Right ventricle myocardium superior (tissue), 1 donor: Measurements from ENCODE around the gene SPR. TPM values are rescaled to one million over a fixed set of nuclear protein-coding genes. Genes with fewer than 3 reads are reported as not detected.

Experiments
- ATAC-seq: fragments of 200-7000 bp; cut with Tn5 transposase; one replicate; pipeline ENCODE4 v1.9.1; 2020; ENCODE audit warnings: mild to moderate bottlenecking; ENCODE audit not compliant: poor library complexity
- DNase-seq: peaks from one replicate; pipeline ENCODE4 v3.0.0-alpha.2; 2020
- intact Hi-C: fragments of 100-400 bp; cut with DNase I; formaldehyde crosslinking; loops from one replicate; pipeline ENCODE4 v1.11.2; 2022
- total RNA-seq: library from RNA; stranded (reverse); fragmentation: NEBNext Ultra II Directional; extraction: Animal tissue kit (Norgen Biotek cat#: 25700); gene quantifications from one replicate; pipeline ENCODE4 v1.2.1, GENCODE V29; 2021
- donor health status: DM: no; HTN: yes; CAD: no; lungs with severe emphysema.

SPR gene
- total RNA-seq, 1 donor from 2014 or later: 53.9 TPM

DNA sequence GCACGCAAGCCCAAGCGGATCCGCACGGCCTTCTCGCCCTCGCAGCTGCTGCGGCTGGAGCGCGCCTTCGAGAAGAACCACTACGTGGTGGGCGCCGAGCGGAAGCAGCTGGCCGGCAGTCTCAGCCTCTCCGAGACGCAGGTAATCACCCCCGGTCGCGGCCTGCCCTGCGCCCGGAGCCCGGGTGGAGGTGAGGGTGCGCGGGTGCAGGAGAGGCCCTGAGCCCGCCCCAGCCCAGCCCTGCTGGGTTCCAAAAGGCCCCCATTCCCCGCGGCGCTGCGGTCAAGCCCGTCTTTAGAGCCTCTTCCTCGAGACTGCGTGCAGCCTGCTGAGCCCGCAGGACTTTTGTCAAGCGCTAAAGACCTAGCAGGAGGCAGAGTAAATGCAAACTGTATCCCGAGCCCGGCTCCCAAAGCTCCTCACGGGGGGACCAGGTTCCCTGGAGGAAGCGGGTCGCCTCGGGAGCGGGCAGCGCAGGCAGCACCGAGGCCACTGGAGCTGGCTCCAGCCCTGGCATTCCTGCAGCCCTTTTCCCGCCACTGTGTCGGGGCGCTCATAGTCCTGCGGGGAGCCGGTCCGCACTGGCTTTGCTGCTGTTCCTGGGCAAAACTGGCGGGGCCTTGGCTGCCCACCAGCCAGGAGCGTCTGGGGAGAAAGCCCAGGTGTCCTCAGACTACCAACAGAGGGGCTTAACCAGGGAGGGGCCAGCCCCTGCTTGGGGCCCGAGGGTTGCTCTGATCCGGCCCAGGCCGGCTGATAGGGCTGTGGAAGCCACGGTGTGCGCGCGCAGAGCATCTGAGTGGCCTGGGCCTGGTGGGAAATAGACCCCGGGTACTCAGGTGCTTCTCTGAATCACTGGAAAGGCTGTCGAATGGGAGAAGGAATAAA lies 37.4 kb downstream of the SPR start:
- no peak for ATAC-seq
- intact Hi-C loops: no loop called here
- no peak for DNase-seq

DNA sequence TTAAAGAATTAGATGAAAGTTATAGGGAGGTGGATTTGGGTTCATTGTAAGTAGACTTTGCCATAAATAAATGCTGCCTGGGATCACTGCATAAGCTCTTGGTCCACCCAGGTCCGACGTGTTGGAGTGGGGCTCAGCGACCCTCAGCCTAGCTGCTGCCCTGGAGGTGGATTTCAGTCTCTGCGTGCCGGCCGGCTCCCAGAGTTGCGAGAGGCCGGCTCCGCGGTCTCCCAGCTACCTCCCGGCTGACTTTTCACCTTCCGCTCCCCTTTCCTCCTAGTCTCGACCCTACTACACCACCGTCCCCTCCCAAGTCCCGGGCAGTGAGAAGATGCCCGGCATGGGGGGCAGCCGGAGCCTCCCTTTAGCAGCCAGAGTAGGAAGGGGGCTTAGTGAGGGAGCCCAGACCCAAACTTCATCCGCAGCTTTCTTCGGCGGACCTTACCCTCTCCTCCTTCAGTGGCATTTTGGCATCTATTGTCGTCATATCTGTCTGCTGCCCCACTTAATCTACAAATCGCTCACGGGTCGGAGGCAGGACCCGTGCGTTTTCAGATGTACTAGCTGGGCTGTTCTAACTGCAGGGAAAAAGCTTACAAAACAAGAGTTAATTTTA lies 38.2 kb downstream of the SPR start:
- DNase-seq (no peak), ATAC-seq (no peak)
- intact Hi-C loops: no loop called here

- ATAC-seq (no peak), DNase-seq (no peak)
- intact Hi-C loops: no loop called here
Measured at GRCh38 chr2:72926368-72926767, 39.2 kb downstream of the SPR start.

DNA sequence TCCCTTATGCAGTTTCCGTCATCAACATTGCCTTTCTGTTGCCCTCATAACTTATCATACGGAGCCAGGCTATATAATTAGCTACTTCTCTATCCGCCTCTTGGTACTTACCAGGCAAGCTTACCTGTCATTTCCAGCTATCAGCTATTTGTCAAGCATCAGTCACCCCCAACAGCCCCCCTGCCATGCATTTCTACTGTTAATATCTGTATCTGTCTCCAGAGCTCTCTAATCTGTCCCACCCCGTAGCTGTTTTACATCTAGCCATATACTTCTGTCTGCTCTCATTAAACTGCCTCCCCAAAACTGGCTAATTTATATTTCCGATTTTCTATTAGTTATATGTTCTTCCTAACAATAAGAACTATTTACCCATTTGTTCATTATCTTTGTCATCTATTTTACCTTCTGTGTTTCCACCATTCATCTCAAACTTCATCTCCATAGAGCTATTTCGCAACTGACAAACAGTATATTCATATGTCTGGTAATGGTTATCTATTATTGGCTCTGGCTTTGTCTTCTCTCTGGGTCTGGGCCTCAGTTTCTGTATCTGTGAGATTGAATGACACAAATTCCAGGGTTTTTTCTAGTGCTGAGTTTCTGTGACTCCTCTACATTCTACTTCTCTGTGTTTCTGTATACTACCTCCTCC lies 39.7 kb downstream of the SPR start:
- ATAC-seq (no peak), DNase-seq (no peak)
- intact Hi-C loops: no loop called here

DNA sequence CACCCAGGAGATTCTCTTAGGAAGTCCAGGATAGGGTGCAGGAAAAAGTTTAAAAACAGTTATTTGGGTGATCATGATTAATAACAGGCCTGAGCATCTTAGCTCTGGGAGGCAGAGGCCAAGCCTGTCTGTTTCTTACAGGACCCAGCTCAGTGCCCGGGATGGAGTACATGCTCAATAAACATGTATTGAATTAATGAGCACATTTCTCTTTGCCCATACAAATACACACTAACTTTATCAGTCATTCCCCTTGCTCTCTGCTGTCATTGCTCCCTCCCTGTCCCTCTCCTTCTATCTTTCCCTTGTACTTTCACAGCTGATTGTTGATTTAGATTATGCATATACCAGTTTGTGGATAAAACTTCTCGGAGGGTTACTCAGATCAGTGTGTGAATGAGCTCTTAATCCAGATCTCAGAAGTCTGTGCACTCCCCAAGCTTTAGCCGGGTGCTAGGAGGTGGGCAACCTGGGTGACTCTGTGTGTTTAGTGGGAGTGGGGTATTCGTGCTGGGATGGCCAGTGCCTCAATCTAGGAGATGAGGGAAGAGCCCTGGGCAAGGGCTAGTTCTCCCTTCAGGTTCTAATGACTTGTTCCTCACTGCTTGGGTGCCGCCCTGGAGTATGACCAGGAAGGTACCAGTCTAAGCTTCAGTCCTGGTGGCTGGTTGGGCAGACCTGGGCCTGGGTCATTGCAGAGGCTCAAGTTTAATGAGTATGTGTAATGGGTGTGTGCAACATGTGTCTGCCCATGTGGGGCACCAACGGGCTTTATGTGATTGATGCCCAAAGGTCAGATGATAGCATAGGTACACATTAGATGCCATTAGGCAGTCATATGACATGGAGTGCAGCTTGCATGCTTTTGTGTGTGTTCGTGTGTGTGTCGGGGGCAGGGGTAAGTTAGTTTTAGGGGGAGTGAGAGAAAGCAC lies 40.7 kb downstream of the SPR start:
- ATAC-seq (no peak), DNase-seq (no peak)
- intact Hi-C loops: no loop called here

- no peak for DNase-seq
- intact Hi-C loops: no loop called here
- no peak for ATAC-seq
Measured at GRCh38 chr2:72929010-72929409, 41.8 kb downstream of the SPR start.

GRCh38 chr2:72931280-72931910 lies 44.2 kb downstream of the SPR start:
- intact Hi-C loops: no loop called here
- no peak for DNase-seq
- ATAC-seq: no peak

DNA sequence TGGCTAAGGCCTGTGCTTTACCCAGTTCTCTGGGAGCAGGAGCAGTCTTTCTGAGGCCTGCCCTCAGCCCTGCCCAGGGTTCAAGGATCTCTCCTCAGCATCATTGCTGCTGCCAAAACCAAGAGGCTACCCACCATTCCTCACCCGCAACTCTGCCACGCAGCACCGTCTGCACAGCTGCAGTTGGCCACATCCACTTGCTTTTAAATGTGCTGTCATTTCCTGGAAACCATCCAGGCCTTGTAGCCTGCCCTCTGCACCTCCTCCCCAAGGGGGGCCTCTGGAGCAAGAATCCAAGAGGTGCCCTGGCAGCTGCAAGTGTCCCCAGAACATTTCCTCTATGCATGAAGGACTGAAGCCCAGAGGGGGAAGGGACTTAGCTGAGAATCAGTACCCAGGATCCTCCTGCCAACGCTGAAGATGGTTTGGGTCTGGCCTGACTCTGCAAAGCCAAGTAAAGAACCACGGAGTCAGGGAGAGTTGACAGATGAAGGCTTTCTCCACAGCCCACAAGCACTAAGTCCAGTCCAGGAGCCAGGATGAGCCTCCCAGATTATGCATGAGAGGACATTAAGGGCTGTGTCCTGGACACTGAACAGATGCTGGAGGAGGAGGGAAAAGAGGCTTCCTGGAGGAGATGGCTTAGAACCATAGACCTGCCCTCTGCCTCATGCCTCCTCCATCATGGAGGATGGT lies 45.0 kb downstream of the SPR start:
- intact Hi-C loops: no loop called here
- ATAC-seq (no peak), DNase-seq (no peak)

DNA sequence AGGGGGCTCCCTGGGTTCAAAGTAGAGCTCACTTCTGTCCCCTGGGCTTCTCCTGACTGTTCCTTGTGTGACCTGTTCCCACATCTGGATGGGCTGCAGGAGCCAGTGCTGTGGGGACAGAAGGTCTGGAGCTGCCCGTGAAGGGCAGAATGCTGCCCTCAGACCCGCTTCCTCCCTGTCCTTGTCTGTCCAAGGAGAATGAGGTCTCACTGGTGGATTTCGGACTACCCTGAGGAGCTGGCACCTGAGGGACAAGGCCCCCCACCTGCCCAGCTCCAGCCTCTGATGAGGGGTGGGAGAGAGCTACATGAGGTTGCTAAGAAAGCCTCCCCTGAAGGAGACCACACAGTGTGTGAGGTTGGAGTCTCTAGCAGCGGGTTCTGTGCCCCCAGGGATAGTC lies 45.6 kb downstream of the SPR start:
- ATAC-seq (no peak), DNase-seq (no peak)
- intact Hi-C loops: no loop called here

- DNase-seq: no peak
- intact Hi-C loops: no loop called here
Measured at GRCh38 chr2:72933207-72933606, 46.0 kb downstream of the SPR start.

DNA sequence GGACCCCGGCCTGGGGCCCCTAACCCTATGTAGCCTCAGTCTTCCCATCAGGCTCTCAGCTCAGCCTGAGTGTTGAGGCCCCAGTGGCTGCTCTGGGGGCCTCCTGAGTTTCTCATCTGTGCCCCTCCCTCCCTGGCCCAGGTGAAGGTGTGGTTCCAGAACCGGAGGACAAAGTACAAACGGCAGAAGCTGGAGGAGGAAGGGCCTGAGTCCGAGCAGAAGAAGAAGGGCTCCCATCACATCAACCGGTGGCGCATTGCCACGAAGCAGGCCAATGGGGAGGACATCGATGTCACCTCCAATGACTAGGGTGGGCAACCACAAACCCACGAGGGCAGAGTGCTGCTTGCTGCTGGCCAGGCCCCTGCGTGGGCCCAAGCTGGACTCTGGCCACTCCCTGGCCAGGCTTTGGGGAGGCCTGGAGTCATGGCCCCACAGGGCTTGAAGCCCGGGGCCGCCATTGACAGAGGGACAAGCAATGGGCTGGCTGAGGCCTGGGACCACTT lies 46.5 kb downstream of the SPR start:
- no peak for DNase-seq
- ATAC-seq: no peak
- intact Hi-C loops: no loop called here

More at GRCh38 chr2:72933207-72933606, 46.0 kb downstream of the SPR start:
- no peak for ATAC-seq

GRCh38 chr2:72934683-72935610 lies 47.7 kb downstream of the SPR start:
- no peak for DNase-seq
- intact Hi-C loops: no loop called here
- no peak for ATAC-seq

GRCh38 chr2:72935611-72935957 lies 48.4 kb downstream of the SPR start:
- no peak for ATAC-seq
- intact Hi-C loops: no loop called here
- no peak for DNase-seq

DNA sequence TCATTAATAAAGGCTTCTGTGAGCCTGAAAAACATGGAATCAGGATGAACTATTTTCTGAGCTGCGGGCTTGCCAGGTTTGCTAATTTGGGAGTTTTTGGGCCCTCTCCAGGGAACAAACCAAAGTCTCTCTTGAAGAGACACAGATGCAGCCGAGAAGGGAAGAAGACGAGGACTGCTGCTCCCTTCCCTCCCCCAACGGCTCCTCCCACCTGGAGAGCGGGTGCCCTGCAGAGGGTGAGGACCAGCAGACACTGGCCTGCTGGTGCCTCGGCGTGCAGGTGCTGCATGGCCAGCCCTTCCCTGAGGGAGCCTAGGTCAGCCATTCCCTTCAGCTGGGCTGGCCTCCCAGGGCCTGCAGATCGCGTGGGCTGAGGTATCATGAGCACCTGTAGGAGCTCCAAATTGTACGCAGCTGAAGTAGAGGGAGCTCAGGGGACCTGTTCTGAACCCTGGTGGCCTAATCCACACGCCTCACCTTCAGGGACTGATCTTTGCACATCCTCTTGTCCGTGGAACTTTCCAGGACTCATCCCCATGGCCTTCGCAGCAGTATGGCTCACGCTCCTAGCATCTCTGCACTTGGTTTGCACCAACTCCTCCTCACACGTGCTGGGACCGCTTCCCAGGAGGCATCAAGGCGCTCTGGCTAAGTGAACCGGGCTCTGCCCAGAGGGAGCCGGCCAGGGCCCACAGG lies 49.6 kb downstream of the SPR start:
- intact Hi-C loops: no loop called here
- DNase-seq (no peak), ATAC-seq (no peak)

DNA sequence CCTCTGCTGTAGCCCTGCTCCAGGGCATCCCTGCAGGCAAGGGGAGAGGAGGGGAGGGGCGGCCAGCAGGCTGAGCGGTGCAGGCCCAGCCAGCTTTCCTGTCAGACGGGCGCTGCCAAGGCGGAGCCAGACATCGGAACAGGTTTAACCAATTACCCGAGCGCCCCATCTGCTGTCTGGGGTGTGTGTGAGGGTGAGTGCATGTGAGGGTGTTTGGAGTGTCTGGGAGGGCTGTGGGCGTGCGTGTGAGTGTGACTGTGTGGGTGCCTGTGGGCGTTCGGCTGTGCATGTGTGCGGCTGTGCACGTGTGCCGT lies 50.1 kb downstream of the SPR start:
- intact Hi-C loops: no loop called here
- ATAC-seq (no peak), DNase-seq (no peak)

GRCh38 chr2:72938455-72938854 lies 51.2 kb downstream of the SPR start:
- intact Hi-C loops: no loop called here
- ATAC-seq: no peak
- DNase-seq: no peak
